ENCODE measurements around the gene AK4.
A peak's percentile ranks its signal among the peaks of the same experiment; 100 is the strongest.

Gene AK4

GRCh38 chr1:65250826-65251225 lies 102.8 kb downstream of the AK4 start:
- DNase-seq (ENCODE audit: low spot score), result no peak

- DNase-seq (ENCODE audit: low spot score), result no peak
These were observed 105.9 kb downstream of the AK4 start for GRCh38 chr1:65253800-65254319.

GRCh38 chr1:65254320-65255034 lies 106.5 kb downstream of the AK4 start:
- DNase-seq (ENCODE audit: low spot score), result peak; percentile 91

GRCh38 chr1:65255035-65255655 lies 107.1 kb downstream of the AK4 start:
- peak; percentile 60 for DNase-seq (ENCODE audit: low spot score)

GRCh38 chr1:65255656-65256050 lies 107.7 kb downstream of the AK4 start:
- no peak for DNase-seq (ENCODE audit: low spot score)

- peak; percentile 69 for DNase-seq (ENCODE audit: low spot score)
These were observed 109.1 kb downstream of the AK4 start for GRCh38 chr1:65256860-65257708.

GRCh38 chr1:65258106-65258505 lies 110.1 kb downstream of the AK4 start:
- DNase-seq (ENCODE audit: low spot score), result no peak

- no peak for DNase-seq (ENCODE audit: low spot score)
These were observed 111.8 kb downstream of the AK4 start for GRCh38 chr1:65259816-65260215.

- peak; percentile 81 for DNase-seq (ENCODE audit: low spot score)
These were observed 113.0 kb downstream of the AK4 start for GRCh38 chr1:65260851-65261473.

- no peak for DNase-seq (ENCODE audit: low spot score)
These were observed 115.3 kb downstream of the AK4 start for GRCh38 chr1:65263286-65263685.

GRCh38 chr1:65264197-65264929 lies 116.4 kb downstream of the AK4 start:
- peak; percentile 88 for DNase-seq (ENCODE audit: low spot score)

GRCh38 chr1:65265296-65265650 lies 117.3 kb downstream of the AK4 start:
- no peak for DNase-seq (ENCODE audit: low spot score)

GRCh38 chr1:65265651-65266351 lies 117.8 kb downstream of the AK4 start:
- DNase-seq (ENCODE audit: low spot score), result peak; percentile 76

GRCh38 chr1:65266476-65266875 lies 118.5 kb downstream of the AK4 start:
- DNase-seq (ENCODE audit: low spot score), result no peak

GRCh38 chr1:65267271-65267670 lies 119.3 kb downstream of the AK4 start:
- DNase-seq (ENCODE audit: low spot score), result no peak

GRCh38 chr1:65267683-65268082 lies 119.7 kb downstream of the AK4 start:
- DNase-seq (ENCODE audit: low spot score), result no peak

- DNase-seq (ENCODE audit: low spot score), result no peak
These were observed 121.6 kb downstream of the AK4 start for GRCh38 chr1:65269612-65270011.

- DNase-seq (ENCODE audit: low spot score), result no peak
These were observed 128.4 kb downstream of the AK4 start for GRCh38 chr1:65276197-65276939.

- no peak for DNase-seq (ENCODE audit: low spot score)
These were observed 129.8 kb downstream of the AK4 start for GRCh38 chr1:65277605-65278347.

Data from Ammon's horn (tissue), 1 donor.